RPMI7951 (cell line): ENCODE data around the gene TRAF3IP3. TPM values are rescaled to one million over a fixed set of nuclear protein-coding genes. Genes with fewer than 3 reads are reported as not detected.

ENCODE experiments used
- DNase-seq: peaks from one replicate; pipeline ENCODE4 v3.0.0-alpha.2; 2012; ENCODE audit warnings: low read depth
- total RNA-seq: library from RNA; depleted of rRNA; stranded (reverse); fragments of >200 nt; shearing (Covaris generic); gene quantifications from 2 replicates; pipeline ENCODE4 v1.2.3, GENCODE V29; 2014

The TRAF3IP3 gene
- total RNA-seq, 1 experiment from 2014 or later: not detected

DNA sequence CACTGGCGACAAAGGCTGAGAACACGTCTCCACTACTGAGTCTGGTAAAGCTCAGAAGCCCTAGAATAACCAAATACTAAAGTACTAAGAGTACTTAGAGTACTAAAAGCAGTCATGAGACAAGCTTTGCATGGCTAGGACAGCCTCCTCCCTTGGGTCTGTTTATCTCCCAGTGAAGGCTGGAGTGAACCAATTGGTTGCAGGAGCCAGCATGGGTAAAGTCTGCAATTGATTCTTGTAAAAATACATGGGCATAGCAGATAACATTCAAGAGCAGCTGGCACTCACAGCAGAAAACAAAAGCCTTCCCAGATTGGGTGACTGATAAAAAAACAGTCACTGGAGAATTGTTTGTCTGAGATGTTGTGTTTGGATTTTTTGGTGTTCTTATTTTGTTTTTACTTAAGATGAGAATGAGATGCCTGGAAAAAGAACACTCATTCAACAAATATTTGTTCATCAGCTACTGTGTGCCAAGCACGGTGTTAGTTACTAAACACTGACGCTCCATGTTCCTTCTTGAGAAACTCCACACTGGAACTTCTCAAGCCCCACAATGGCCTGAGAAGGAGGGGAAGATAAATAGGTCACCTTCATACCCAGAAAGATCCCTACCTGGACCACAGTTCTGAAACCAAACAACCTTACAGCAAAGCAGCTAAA, 46.4 kb downstream of the TRAF3IP3 start:
- no peak for DNase-seq

GRCh38 chr1:209802780-209803152, 46.9 kb downstream of the TRAF3IP3 start:
- no peak for DNase-seq

DNA sequence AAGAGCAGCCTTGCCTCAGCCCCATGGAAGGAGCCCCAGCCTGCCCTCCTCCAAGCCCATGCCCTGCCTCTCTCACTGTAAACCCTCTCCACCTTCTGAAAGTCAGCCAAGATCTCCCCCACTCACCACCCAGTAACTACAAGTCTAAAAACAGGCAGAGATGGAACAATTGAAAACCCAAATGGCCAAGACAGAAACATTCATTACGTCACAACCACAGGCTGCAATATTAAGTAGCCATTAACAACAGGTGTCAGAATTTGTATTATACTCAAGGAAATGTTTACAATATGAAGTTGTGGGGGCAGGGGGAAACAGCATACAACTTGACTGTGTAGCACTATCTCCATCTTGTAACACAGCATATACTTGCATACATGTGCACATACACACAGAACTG, 47.7 kb downstream of the TRAF3IP3 start:
- DNase-seq: no peak

DNA sequence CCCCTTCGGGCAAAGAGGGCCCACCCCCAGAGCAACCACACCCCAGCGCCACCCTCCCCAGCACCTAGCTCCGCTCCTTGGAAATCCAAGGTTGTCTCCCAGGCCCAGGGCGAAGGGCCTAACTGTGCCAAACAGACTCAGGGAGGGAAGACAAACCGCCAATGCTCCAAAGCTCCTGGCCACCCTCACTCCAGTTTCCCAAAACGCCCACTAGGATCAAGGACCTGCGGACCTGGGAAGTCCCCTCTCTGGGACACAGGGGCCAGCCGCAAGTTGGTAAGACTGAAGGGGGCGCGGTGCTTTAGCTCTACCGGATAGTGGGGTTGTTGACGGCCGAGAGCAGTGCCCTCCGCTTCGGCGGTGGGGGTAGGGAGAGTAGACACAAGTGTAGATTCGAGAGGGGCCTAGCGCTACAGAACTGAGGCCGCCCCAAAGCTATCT, 49.5 kb downstream of the TRAF3IP3 start:
- no peak for DNase-seq

DNA sequence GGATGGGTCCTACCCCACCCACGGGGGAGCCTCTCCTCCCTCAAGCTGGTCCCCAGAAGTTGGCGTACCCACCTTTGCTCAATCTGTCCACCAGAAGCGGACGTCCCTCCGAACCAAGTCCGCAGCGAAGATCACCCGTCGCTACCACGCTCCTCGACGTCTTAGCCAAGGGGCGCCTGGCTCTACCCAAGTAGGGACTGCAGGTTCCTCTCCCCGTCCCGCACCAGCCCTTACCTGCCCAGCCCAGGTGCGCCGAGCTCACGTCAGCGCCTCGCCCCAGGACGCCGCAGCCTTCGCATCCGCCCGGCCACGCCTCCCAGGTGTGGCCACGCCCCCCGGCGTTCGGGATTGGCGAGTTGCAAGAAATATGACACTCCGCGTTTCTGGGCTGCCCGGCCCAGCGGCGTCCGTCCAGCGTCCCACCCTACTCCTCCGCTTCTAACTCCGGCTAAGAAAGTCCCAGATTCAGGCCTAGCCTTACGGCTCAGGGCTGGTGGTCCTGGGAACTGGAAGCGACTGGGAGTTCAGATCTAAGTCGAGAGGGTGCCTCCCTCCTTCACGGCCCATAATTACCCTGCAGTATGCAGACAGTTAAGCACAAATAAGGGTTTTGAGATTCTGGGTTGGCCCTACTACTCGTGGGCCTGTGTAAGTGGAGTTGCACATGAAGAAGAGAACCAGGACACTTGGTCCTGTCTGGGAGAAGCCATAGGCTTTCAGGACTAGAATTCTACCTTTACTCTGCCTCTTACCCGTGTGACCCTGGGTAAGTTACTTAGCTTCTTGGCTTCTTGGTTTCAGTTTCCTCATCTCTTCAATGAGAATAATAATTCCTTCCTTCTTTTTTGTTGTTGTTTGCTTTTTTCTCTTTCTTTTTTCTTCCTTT, 50.3 kb downstream of the TRAF3IP3 start, which contains the start of gene IRF6:
TSS of gene IRF6 (minus strand) at position 268 of the 886 bp plus-strand sequence. CDS start 4,729 bp downstream, outside the sequence.
- DNase-seq: peak; percentile 71

- DNase-seq: peak; percentile 15
These were observed 51.7 kb downstream of the TRAF3IP3 start for GRCh38 chr1:209807509-209807908.

DNA sequence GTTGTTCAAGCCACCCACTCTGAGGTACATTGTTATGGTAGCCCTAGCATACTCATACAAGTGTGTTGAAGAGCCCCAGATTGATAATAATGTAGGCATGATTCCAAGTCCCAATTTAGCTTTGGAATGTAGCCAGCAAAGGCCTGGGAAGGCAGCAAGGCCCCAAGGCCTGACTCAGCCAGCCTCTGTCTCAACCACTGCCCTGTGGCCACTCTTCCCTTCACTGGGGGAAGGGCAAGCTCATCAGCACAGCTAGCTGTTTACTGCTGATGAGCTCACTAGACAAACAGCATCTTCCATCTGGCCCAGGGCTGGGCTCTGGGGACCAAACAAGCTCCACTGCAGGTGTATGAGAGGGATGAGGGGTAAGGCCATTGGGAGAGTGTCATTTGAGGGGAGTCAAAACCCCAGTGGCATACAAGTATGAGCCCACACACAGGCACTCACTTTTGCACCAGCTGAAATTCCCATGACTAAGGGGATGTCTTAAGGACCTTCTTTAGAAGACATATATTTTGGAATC, 52.3 kb downstream of the TRAF3IP3 start:
- DNase-seq: peak; percentile 94

DNA sequence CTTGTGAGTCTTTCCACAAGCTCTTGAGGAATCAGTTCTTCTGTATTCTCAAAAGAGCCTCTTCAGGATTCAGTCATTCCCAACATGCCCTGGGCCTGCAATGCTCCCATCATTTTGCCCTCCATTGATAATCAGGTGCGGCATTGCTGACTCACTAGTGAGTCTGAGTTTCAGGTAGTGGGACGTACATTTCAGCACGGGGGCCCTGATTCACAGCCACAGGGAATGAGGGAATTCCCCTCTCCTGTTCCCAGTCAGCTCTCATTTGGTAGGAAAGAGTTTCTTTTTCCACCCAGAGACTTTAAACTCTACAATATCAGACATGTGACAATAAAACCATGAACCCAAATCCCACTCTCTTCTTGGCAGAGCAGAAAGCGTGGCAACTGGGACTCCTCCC, 53.8 kb downstream of the TRAF3IP3 start:
- DNase-seq: no peak

GRCh38 chr1:209810783-209811182, 54.9 kb downstream of the TRAF3IP3 start:
- no peak for DNase-seq

DNA sequence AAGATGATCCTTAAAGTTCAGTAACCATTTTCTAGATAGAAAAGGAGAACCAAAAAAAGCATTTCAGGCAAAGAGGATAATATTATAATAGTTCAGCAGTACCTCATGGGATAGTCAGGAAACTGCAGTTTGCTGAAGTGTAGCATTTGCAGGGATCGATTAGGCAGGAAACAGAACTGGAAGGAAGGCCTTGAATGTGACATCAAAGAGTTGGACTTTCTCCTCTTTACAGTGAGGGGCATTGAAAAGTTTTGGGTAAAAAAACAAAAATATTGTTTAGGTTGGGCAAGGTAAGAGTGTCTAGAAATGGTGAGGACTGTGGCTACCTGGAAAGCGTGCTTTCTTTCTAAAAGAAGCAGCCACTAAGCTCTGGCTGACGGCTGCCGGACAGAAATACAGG, 58.0 kb downstream of the TRAF3IP3 start:
- no peak for DNase-seq

GRCh38 chr1:209815490-209815889, 59.6 kb downstream of the TRAF3IP3 start:
- DNase-seq: no peak

DNA sequence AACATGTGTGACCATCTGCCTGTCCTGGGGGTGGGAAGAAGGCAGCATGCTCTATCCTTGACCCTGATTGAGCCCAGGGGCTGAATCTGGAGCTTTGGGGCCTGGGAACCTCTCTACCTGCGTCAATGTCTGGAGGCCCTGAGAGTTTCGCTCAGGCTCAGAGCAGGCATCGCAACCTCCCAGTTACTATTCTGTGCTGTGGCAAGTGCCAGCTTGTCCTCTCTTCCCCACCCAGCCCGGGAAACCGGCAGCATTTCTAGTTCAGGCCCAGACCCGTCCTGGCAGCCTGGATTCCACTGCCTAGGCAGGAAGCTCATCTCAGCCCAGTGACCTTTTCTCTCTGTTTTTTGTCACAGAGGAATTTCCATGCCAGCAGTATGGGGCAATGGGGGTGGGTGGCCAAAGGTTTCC, 60.1 kb downstream of the TRAF3IP3 start:
- no peak for DNase-seq

DNA sequence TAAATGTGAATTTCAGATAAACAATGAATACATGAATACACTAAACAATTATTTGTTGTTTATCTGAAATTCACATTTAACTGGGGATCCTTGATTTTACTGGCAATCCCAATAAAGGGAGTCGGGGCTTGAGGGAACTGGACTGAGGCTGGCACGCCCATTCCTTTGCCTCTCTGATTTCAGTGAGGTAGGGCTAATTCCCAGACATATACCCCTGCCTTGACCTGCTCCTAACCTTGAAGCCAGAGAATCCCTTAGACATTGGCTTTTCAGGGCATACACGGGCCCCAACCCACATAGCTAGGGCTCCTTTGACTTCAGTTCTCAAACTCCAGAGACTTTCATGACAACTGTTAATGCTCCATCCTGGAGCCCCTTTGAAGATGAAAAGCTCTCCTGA, 61.1 kb downstream of the TRAF3IP3 start:
- DNase-seq: no peak

DNA sequence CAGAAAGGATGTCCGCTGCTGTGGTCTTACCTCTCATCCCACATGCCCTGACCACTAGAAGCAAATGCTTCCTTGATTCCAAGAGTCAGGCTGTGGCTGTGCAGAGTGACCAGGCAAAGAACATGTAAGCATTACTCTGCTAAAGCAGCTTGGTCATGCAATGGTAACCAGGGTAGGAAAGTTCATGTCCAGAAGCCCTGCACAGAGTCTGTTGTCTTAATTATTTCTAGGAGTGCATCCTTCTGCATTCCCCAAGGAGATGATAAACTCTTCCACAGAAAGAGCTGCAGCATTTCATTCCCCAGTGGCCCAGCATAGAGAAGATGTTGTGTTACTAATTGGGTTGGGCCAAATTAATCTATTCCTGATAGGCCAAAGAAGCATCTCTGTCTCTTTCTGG, 61.8 kb downstream of the TRAF3IP3 start:
- DNase-seq: no peak

DNA sequence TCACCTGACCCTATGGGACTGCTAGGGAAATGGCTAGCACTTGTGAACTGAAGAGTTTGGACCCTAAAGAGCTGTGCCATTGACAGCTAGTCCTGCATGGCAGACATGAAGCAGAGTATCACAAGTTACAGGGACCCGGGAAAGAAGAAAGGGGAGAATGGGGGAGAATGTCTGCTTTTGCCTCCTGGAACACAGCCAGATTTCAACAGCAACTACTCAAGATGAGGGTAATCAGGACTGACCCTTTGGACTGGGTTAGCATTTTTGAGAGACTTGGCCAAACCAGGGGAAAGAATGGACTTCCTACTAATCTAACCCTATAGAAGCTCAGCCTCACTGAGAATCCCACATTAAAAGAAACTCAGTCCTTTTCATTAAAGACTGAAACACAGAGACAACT, 63.2 kb downstream of the TRAF3IP3 start:
- DNase-seq: no peak

- no peak for DNase-seq
These were observed 65.1 kb downstream of the TRAF3IP3 start for GRCh38 chr1:209820986-209821385.

DNA sequence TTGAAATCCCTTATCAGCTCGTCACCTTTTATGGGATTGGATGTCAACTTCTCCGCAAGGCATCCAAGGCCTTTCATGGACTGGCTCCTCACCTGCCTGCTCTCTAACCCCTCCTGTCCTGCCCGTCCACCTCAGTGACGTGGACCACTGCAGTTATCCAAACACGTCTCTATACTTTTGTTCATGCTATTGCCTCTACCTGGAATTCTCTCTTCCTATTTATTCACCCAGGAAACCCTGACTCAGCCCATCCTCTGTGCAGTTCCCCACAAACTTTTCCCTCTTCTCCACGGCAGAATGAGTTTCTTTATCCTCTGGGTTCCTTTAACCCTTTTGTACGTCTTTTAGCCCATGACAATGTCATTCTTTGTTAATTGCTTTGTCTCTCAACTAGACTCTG, 66.9 kb downstream of the TRAF3IP3 start:
- no peak for DNase-seq

GRCh38 chr1:209823143-209824041, 67.5 kb downstream of the TRAF3IP3 start:
- peak; percentile 57 for DNase-seq

DNA sequence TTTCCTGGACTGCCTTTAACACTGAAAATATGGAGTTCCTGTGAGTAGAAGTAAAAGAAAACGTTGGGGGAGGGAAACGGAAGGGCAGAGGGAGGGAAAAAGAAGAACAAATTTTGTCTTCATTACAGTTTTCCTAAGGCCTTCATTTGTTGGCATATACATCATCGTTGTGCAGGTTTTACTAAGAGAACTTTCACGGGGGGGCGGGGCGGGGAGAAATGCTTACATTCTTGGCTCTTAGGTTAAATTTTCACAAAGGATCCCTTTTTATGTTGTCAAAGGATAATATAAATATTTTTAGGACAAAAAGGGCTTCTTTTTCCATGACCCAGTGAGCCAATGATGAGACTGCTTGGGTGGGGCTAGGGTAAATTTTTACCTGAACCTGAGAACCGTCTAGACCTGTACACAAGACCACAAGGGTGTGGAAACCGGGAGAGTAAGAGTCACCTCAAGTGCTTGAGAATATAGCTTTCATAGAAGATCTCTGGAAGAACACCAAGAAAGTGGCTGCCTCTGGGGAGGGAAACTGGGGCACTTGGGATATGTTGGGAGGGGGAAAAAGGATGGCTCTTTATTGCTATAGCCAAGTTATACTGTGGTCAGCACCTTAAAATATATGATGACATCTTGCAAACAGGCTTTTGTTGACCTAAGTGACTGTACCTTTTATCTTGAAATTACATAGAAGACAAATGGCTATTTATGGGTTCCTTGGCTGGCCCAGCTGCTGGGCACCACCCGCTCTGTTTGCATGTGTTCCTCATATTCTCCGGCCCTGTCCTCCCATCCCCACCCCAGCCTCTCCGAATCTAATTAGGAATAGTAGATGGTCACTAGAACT, 70.0 kb downstream of the TRAF3IP3 start:
- no peak for DNase-seq

- DNase-seq: peak; percentile 95
These were observed 71.8 kb downstream of the TRAF3IP3 start, which contains the start of gene UTP25 for GRCh38 chr1:209827384-209828262. UTP25 (plus strand) TSS chr1:209827972; CDS start chr1:209828064, 92 bp downstream.
